AG04450 (cell line): ENCODE measurements around the gene RAB28. TPM values are rescaled to one million over a fixed set of nuclear protein-coding genes. Genes with fewer than 3 reads are reported as not detected.

Experiments used
- CTCF ChIA-PET: fragments of 300-600, 350-600 bp; formaldehyde crosslinking; extraction: SDS; loops from one replicate; lab custom pipeline; 2022; ENCODE audit warnings: antibody characterized with exemption, inconsistent platforms; lab: Charles Lee
- POLR2A ChIA-PET: fragments of 350-600 bp; formaldehyde crosslinking; extraction: SDS; loops from one replicate; lab custom pipeline; 2021; ENCODE audit warnings: antibody characterized with exemption, inconsistent platforms; lab: Yijun Ruan, JAX
- DNase-seq: peaks from one replicate; pipeline ENCODE4 v3.0.0-alpha.2; 2011; ENCODE audit warnings: low read depth, low spot score
- H3K27ac ChIP-seq: one replicate; pipeline ENCODE4 v1.5.1; 2012; ENCODE audit warnings: low read depth, low read length, control low read depth
- H3K27me3 ChIP-seq: one replicate; pipeline ENCODE4 v1.6.0; 2012; ENCODE audit warnings: low read length; ENCODE audit not compliant: control insufficient read depth, insufficient read depth
- H3K4me3 ChIP-seq: 2 replicates; pipeline ENCODE4 v1.5.1; 2011; ENCODE audit warnings: mild to moderate bottlenecking, low read depth, low read length, control low read depth
- H3K9me3 ChIP-seq: 2 replicates; pipeline ENCODE4 v1.5.1; 2012; ENCODE audit warnings: low read length; ENCODE audit not compliant: control insufficient read depth, insufficient read depth
- polyA plus RNA-seq: library from polyadenylated mRNA; depleted of rRNA; stranded (reverse); fragments of >200 nt; gene quantifications from 2 replicates; pipeline ENCODE4 v1.2.3, GENCODE V29; 2011
- TF ChIP-seq, protein P1 (sequence below): IDR thresholded peaks from 2 replicates; pipeline ENCODE4 v1.5.1; 2011; ENCODE audit warnings: low read depth, low read length, control low read depth, inconsistent platforms

RAB28 gene
- polyA plus RNA-seq, 1 experiment = 19.8 TPM

DNA sequence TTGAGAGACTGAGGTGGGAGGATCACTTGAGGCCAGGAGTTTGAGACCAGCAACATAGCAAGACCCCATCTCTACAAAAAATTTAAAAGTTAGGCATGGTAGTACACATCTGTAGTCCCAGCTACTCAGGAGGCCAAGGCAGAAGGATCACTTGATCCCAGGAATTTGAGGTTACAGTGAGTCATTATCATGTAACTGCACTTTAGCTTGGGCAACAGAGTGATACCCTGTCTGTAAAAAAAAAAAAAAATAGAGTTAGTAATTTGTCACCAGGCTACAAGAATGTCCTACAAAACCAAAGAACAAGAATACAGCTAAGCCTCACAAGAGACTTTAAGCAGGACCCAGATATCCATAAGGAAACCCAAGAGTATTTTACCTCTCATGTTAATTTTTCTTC, 27.0 kb upstream of the RAB28 start:
- ChIA-PET CTCF (no interaction called here), POLR2A (no interaction called here)
- no peak overlapping the region for H3K27ac ChIP-seq
- TF ChIP-seq, protein P1, sequence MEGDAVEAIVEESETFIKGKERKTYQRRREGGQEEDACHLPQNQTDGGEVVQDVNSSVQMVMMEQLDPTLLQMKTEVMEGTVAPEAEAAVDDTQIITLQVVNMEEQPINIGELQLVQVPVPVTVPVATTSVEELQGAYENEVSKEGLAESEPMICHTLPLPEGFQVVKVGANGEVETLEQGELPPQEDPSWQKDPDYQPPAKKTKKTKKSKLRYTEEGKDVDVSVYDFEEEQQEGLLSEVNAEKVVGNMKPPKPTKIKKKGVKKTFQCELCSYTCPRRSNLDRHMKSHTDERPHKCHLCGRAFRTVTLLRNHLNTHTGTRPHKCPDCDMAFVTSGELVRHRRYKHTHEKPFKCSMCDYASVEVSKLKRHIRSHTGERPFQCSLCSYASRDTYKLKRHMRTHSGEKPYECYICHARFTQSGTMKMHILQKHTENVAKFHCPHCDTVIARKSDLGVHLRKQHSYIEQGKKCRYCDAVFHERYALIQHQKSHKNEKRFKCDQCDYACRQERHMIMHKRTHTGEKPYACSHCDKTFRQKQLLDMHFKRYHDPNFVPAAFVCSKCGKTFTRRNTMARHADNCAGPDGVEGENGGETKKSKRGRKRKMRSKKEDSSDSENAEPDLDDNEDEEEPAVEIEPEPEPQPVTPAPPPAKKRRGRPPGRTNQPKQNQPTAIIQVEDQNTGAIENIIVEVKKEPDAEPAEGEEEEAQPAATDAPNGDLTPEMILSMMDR = no peak
- H3K4me3 ChIP-seq = no peak overlapping the region
- peaks cover 7% of the 10 kb centered on the region for H3K27me3 ChIP-seq
- DNase-seq = no peak
- H3K9me3 ChIP-seq = no peaks in the 10 kb centered on the region

DNA sequence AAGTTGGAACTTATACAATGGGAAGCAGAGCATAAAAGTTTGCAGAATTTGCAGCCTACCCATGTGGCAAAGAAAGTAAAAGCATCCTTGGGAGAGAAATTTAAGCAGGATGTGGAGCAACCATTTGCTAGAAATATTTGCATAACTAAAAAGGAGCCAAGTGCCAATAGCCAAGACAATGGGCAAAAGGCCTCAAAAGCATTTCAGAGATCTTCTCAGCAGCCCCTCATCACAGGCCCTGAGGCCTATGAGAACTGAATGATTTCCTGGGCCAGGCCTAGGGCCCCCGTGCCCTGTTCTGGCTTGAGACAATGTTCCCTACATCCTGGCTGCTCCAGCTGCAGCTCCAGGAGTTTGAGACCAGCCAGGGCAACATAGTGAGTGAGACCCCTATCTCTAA, 25.3 kb upstream of the RAB28 start:
- ChIA-PET POLR2A (no interaction called here), CTCF (no interaction called here)
- Histone ChIP-seq H3K27me3 (peaks cover 7% of the 10 kb centered on the region), H3K4me3 (no peak overlapping the region), H3K9me3 (no peaks in the 10 kb centered on the region), H3K27ac (no peak overlapping the region)
- TF ChIP-seq, protein P1 = no peak
- DNase-seq = no peak

DNA sequence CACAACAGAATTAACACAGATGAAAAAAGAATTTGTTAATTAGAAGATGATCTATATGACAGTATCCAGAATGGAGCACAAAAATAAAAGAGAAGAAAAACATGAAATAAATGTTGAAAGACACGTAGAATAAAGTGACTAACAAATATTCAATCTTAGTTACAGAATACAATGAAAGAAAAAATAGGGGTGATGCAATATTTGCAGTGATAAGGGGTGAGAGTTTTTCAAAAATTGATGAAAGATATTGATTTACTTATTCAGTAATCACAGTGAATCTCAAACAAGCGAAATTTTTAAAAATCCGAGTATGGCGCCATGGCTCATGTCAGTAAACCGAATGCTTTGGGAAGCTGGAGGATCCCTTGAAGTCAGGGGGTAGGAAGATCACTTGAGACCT, 20.2 kb upstream of the RAB28 start:
- Histone ChIP-seq H3K4me3 (no peak overlapping the region), H3K27ac (no peak overlapping the region), H3K9me3 (no peaks in the 10 kb centered on the region), H3K27me3 (peaks cover 4% of the 10 kb centered on the region)
- DNase-seq = no peak
- ChIA-PET CTCF (no interaction called here), POLR2A (no interaction called here)
- TF ChIP-seq, protein P1 = no peak

DNA sequence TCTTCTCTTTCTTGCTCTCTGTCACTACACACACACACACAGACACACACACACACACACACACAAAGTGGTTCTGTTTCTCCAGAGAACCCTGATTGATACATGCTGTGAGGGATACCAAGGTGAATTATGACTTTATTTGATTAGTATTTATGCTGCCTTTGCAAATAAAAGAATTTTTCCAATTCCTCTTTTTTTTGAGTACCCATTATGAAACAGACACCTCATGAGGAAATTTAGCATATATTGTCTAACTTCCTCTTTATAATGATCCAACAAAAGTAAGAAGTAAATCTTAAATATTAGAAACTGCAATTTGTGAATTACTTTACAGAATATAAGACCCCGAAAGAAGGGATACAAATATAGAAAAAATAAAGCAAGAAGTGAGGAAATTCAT, 14.3 kb upstream of the RAB28 start:
- CTCF ChIA-PET = no interaction called here
- POLR2A ChIA-PET = no interaction called here
- Histone ChIP-seq H3K4me3 (no peak overlapping the region), H3K27me3 (no peaks in the 10 kb centered on the region), H3K9me3 (no peaks in the 10 kb centered on the region), H3K27ac (no peak overlapping the region)
- no peak for DNase-seq
- TF ChIP-seq, protein P1 = no peak

DNA sequence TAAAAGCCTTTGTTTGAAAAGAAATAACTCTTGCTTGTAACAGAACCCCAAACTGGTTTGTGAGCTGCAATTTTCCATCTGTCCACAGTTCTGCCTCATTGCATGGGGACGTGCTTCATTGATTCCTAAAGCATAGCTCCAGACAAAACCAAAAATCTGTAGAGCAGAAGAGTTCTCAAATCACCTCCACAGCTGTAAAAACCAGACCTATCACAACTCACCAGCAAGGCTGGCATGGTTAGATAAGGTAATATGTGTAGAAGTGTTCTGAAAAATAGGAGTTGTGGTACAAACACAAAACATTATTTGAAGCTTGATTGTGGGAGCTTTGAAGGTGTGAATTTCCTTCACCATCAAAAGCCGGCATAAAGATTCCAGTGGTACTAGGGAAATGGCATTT, 12.5 kb upstream of the RAB28 start:
- no peak overlapping the region for H3K4me3 ChIP-seq
- H3K27ac ChIP-seq = no peak overlapping the region
- H3K9me3 ChIP-seq = no peaks in the 10 kb centered on the region
- ChIA-PET POLR2A (no interaction called here), CTCF (no interaction called here)
- H3K27me3 ChIP-seq = no peaks in the 10 kb centered on the region
- DNase-seq = no peak
- TF ChIP-seq, protein P1 = no peak
